HG03025 (cell line): ENCODE data around the gene INPP1.

Experiments
- ATAC-seq: cut with Tn5 transposase; IDR thresholded peaks from one replicate; pipeline ENCODE4 v1.9.1; 2021; ENCODE audit warnings: mild to moderate bottlenecking, moderate library complexity; ENCODE audit not compliant: unreplicated experiment, low FRiP score

The INPP1 gene

DNA sequence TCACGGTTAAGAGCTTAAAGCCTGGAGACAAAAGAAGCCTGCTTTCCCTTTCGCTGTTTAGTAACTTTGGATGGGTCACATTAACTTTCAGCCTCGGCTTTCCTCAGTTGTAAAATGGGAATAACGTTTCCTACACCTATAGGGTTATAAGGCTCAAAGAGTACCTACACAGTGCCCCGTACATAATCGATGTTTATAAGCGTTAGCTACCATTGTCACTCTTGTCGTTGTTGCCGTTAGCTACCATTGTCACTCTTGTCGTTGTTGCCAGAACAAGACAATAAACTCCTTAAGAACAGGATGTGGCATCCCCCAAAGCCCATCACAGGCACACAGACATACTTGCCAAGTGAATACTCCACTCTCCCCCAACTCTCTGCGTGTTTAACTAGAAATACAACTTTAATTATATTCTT, 63.9 kb downstream of the INPP1 start:
- ATAC-seq: no peak

DNA sequence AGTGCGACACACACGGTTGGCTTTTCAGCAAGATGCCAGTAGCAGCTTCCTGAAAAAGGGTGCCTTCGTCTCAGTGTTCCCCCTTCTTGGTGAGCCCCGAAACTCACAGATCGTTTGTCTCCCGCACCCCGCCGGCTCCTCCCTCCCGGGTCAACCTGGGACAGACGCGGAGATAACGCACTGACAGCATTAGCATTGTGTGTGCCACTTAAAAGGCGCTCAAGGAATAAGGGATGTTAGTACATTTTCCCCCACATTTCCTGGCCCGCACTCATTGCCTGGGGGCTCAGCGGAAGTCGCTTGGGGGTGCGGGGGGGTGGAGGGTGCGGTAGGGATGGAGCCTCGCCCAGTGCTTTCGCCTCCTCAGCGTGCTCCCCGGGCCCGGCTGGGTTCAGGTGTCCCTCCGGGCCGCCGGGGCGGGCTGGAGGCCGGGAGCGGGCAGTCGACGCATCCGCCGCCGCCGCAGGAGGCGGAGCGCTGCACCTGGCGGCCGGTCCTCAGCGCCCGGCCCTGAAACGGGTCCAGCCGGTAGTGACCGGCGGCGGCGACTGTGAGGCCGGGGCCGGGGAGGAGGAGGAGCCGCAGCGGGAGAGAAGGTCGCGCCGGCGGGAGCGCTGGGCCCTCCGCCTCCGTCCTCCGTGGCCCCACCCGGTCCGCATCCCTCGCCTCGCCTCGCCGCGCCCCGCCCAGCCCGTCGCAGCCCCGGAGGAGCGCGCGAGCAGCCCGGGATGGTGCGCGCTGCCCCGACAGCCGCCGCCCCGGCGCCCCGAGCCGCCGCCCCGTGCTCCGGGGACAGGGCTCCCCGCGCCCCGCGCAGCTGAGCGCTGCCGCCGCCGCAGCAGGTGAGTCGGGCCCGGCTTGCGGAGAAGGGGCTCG, 64.5 kb downstream of the INPP1 start, which contains the start of gene MFSD6:
Gene MFSD6 (plus strand): TSS at position 694 of the 876 bp plus-strand sequence. CDS start 27,675 bp downstream, outside the sequence.
- ATAC-seq: peak; percentile 62

DNA sequence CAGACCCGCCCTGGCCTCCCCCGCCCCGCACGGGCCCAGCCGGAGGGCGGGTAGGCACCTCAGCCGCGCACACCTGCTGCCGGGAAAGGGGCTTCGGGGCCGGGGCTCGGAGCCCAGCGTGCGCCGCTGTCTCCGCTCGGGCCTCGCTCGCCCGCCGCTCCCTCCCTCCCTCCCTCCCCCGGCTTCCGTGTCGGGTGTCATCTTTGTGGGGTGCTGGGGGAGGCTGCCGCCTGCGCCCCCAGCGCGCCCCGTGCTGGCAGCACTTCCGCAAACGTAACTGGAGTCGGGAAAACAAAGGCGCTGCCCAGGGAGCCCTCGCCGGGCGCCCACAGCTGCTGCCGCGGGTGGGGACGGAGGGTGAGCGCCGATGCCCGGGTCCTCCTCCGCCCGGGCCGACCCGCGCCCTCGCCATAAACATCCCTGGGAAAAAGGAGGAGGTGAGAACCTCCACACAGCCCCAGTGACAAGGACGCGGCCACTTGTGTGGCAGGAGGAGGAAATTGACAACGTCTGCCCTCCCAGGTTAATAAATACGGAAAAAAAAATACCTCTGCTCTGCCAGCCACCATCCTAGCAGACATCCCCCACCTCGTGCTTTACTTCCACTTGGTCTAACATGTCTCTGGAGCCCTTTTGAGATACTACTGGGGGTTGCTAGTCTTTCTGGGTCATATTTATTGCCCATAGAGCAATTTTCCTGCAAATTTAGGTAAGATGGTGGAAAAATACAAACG, 65.3 kb downstream of the INPP1 start:
- ATAC-seq: peak; percentile 56

DNA sequence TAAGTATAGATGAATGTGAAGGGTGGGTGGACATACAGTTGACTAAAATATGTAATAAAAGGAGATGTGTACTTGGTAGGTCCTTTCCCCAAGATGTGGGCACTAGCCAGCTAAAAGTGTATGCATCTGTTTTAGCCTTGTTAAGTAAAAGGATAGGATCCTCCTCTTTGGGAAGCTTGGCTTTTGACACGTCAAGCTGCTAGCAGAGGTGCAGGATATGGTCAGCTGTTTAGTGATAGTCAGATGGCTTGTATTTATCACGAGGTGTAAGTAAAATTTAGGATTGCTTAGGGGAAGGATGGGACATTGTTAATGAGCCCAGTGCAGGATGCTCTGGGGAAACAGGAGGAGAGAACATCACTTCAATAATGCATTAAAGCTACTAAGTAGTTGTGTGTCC, 66.2 kb downstream of the INPP1 start:
- ATAC-seq: no peak

DNA sequence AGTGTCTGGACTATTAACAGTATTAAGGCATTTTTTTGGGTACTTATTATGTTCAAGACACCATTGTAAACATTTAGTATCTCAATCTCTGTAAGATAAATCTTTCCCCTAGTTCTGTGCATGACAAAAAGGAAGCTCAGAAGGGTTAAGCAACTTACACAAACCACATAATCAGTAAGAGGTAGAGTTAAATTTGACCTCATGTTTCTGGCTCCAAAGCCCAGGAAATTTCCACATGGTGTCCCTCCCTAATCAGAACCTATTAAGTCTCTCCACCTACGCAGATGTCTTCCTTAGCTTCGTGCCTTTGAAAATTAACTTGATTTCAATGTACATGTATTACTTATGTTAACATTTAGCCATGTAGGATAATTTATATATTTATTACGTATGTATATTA, 66.8 kb downstream of the INPP1 start:
- no peak for ATAC-seq

DNA sequence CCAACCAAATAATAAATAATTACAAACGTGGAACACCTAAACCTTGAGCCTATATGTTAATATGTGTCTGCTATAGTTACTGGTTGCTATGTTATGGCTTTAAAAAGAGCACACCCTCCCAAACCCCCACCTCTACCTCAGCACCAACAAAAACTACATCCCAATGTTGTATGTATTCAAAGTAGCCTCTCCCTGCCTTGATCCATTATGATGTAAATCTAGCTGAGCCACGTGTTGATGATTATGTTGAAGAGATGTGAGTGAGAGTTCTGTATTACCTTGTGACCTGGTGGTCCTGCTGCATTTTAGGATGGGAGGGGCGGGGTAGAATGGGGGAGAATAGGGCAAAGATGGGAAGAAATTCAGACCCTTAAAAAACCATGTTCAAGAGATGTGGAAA, 69.6 kb downstream of the INPP1 start:
- no peak for ATAC-seq

DNA sequence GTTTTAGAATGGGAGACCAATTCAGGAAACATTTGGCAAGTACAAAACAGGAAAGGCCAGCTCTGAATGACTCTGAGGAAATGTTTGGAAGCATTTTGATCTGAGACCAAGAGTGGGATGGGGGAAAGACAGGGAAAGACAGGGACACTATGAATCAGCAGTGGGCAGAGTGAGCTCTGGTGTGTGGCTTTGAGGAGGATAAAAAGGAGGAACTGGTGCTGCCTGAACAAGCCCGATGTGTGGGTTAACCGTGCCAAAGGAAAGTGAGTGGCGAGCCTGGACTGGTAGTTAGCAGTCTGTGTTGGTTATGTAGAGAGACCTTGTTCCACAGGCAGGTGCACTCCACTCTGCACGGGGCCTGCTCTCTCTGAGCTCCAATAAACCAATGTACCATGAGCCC, 70.0 kb downstream of the INPP1 start:
- no peak for ATAC-seq

DNA sequence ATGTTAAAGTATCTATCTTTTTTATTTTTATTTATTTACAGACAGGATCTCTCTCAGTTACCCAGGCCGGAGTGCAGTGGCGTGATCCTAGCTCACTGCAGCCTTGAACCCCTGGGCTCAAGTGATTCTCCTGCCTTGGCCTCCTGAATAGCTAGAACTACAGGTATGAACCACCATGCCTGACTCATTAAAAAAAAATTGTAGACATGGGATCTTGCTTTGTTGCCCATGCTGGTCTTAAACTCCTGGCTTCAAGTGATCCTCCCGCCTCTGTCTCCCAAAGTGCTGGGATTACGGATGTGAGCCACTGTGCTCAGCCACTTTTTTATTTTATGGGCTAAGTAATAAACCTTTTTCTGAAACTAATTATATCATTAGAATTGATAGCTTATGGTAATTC, 71.9 kb downstream of the INPP1 start:
- ATAC-seq: no peak

DNA sequence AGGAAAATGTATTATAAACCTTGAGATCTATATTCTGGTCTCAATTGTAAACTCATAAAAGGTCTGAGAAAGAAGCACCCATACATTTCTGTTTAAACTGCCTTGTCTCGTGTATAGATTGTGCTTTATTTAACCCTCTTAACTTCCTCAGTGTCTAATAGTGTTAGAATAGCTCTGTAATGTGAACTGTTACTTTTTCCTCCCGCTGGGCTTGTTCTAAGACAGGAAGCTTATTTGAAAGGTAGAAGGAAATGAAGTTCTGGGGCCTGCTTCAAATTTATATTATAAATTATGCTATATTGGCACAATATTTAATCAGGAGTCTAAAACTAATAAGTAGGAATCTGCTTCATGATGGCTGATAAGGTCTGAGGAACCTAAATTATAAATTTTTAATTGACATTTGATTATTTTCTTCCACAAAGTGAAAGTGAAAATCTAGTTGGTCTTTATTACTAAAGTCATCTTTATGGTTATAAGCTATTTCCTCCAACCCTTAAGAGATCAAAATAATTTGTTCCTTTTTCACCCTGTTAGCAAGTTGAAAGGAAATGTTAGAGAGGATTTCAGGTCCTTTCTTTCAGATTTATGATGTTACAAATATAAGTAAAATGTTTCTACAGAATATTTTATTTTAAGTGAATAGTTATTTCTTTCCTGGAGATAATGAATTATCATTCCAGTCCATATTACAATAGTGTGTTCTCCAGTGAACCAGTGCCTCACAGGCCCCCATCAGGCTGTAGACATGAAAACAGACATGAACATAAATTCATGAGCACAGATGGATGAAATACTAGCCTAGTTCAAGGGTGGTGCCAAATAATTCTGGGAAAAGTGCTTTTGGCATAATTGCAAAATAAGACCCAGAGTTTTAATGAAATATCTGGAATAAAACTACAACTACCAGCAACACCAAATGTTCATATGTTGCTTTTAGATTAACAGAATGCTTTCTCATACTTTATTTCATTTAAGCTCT, 72.7 kb downstream of the INPP1 start:
- ATAC-seq: no peak

DNA sequence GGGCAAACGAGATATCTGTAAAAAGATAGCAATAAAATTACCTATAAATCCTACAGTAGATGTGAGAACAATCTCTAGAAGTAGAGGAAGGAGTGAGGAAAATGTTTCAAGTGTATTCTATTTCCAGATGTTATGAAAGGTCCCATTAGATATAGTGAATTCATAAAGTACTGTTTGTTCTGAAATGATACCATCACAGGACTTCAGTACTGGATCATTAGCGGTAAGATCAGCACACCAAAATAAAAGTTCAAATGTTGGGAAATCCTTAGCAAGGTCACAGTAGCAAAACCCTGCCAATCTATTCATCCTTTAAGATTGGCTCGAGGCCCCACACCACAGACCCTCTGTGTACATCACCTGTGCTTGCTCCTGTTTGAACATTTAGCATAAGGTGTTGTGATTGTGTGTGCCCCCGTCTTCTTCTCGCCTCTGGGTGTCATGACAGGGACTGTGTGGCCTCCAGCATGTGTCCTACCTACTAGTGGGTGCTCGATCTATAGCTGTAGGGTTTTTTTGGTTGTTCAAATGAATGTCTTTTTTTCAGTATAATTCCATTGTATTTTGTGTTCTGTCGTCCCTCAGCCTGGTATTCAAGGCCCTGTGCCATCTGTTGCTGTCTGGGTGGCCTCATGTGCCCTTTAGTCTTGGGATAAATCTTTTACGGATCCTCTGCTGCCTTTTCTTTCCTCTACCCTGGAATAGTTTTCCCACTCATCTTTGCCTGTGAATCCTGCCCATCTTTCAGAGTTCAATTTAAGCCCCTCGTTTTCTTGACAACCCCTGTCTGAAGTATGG, 73.9 kb downstream of the INPP1 start:
- no peak for ATAC-seq

DNA sequence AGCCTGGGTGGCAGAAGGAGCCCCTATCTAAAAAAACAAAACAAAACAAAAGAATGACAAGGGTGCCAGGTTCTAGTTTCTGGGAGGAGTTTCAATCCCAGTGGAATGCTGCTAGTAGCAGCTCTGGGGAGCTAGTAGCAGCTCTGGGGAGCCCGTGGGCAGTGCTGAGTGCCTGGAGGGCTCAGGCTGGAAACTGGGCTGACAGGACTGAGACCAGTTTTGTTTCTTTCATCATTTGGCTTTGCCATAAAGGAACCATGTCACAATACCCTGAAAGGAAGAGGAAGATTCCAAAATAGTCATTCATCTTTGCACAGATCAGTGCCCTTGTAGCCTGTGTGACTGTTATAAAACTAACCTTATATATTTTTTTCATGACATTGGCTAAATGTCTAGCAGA, 75.3 kb downstream of the INPP1 start:
- no peak for ATAC-seq

DNA sequence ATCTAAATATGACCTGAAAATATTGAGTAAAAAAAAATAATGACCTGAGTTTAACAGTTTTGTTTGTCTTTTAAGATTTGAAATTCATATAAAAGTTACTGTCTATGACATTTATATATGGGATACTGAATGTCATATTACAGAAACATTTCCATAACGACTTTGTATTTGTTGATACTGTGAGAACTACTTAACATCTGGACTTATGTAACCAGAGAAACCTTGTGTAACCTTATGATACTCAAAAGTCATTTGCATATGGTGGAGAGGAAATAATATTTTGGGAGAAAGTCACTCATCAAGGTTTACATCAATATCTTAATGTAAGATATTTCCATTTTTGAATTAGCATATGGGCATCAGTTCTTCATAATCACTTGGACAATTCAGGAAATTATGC, 77.4 kb downstream of the INPP1 start:
- no peak for ATAC-seq
